GM23248 (cell line): ENCODE measurements around the gene BCL7C. TPM values are rescaled to one million over a fixed set of nuclear protein-coding genes. Genes with fewer than 3 reads are reported as not detected.

Experiments
- DNase-seq: peaks from one replicate; pipeline ENCODE4 v3.0.0-alpha.2; 2015
- H2AFZ ChIP-seq: fragments of 200-600 bp; sonication (generic); 2 replicates; pipeline ENCODE4 v1.6.1; 2016; ENCODE audit warnings: antibody characterized with exemption
- H3F3A ChIP-seq: fragments of 200-600 bp; sonication (generic); 2 replicates; pipeline ENCODE4 v1.6.1; 2016; ENCODE audit warnings: mild to moderate bottlenecking, antibody characterized with exemption, mixed run types; ENCODE audit not compliant: insufficient read depth
- H3K27ac ChIP-seq: fragments of 200-600 bp; sonication (generic); 2 replicates; pipeline ENCODE4 v1.5.1; 2016; ENCODE audit warnings: mild to moderate bottlenecking
- H3K27me3 ChIP-seq: fragments of 200-600 bp; sonication (generic); replicated peaks from 2 replicates; pipeline ENCODE4 v1.6.1; 2016; ENCODE audit warnings: mild to moderate bottlenecking; ENCODE audit not compliant: insufficient read depth
- H3K36me3 ChIP-seq: fragments of 200-600 bp; sonication (generic); 2 replicates; pipeline ENCODE4 v1.6.1; 2016; ENCODE audit warnings: low read depth, mild to moderate bottlenecking
- H3K4me1 ChIP-seq: fragments of 200-600 bp; sonication (generic); 2 replicates; pipeline ENCODE4 v1.6.1; 2016; ENCODE audit warnings: mild to moderate bottlenecking; ENCODE audit not compliant: insufficient read depth
- H3K4me2 ChIP-seq: fragments of 200-600 bp; sonication (generic); one replicate; pipeline ENCODE4 v1.6.1; 2016; ENCODE audit warnings: mild to moderate bottlenecking; ENCODE audit not compliant: unreplicated experiment
- H3K4me3 ChIP-seq: fragments of 200-600 bp; sonication (generic); 2 replicates; pipeline ENCODE4 v1.5.1; 2016; ENCODE audit warnings: mild to moderate bottlenecking
- H3K79me2 ChIP-seq: fragments of 200-600 bp; sonication (generic); 2 replicates; pipeline ENCODE4 v1.6.1; 2016; ENCODE audit warnings: mild to moderate bottlenecking; ENCODE audit not compliant: insufficient read depth
- H3K9ac ChIP-seq: fragments of 200-600 bp; sonication (generic); 2 replicates; pipeline ENCODE4 v1.6.1; 2016; ENCODE audit warnings: mild to moderate bottlenecking
- H3K9me2 ChIP-seq: fragments of 200-600 bp; sonication (generic); 2 replicates; pipeline ENCODE4 v1.6.1; 2016; ENCODE audit warnings: mixed run types, mild to moderate bottlenecking, moderate library complexity; ENCODE audit not compliant: insufficient read depth
- H3K9me3 ChIP-seq: fragments of 200-600 bp; sonication (generic); one replicate; pipeline ENCODE4 v1.6.1; 2017; ENCODE audit warnings: low read depth
- H4K20me1 ChIP-seq: fragments of 200-600 bp; sonication (generic); 2 replicates; pipeline ENCODE4 v1.6.0; 2016; ENCODE audit not compliant: insufficient read depth
- EZH2 ChIP-seq: fragments of 200-600 bp; sonication (generic); IDR thresholded peaks from 2 replicates; pipeline ENCODE4 v1.6.1; 2018; ENCODE audit warnings: antibody characterized with exemption, mild to moderate bottlenecking; ENCODE audit not compliant: insufficient read depth, poor library complexity, severe bottlenecking
- EZH2phosphoT487 ChIP-seq: fragments of 200-600 bp; sonication (generic); IDR thresholded peaks from 2 replicates; pipeline ENCODE4 v1.6.1; 2018; ENCODE audit warnings: antibody characterized with exemption, moderate library complexity, mild to moderate bottlenecking, low read depth; ENCODE audit not compliant: insufficient read depth
- WGBS, 2 experiments: methylation state at CpG; one replicate each; pipeline ENCODE4 v1.1.6; 2015 to 2017; ENCODE audit warnings: low lambda C conversion rate in 2 of 2, low coverage in 1 of 2; ENCODE audit errors: missing lambda C conversion rate in 2 of 2; 5-methylcytosine and 5-hydroxymethylcytosine counted together
- in situ Hi-C: fragments of 300-500 bp; cut with MboI; formaldehyde crosslinking; loops from 2 replicates; pipeline ENCODE4 v1.15.0; 2020
- polyA plus RNA-seq: library from polyadenylated mRNA; unstranded; fragments of >200 nt; fragmentation: Nextera tagmentation; extraction: Ambion mirVana; gene quantifications from 2 replicates; pipeline ENCODE4 v1.2.1, GENCODE V29; 2016
- total RNA-seq: library from RNA; depleted of rRNA; stranded (reverse); fragments of >200 nt; shearing (Covaris generic); gene quantifications from 2 replicates; pipeline ENCODE4 v1.2.3, GENCODE V29; 2014

BCL7C gene
- total and polyA plus RNA-seq, 2 experiments from 2014 or later, result 62.5 to 77.1 TPM

DNA sequence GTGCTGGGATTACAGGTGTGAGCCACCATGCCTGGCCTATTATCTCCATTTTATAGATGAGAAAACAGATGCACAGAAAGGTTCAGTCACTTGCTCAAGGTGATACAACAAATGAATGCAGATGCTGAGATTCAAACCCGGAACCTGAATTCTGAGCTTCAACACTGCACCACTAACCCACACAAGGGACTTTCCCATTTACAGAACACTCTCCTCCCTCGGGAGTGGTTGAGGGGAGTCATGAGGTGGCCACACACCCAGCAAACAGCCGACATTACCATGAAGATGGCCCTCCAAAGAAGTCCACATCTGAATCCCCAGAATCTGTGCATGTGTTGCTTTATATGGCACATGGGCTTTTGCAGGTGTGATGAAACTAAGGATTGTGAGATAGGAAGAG, 9.1 kb downstream of the BCL7C start:
- H3K4me3 ChIP-seq, result no peak overlapping the region
- no peaks in the 10 kb centered on the region for H3K79me2 ChIP-seq
- peaks cover 5% of the 10 kb centered on the region; the same call in 1 of the 2 replicates for H3K36me3 ChIP-seq
- H3K27me3 ChIP-seq, result no peaks in the 10 kb centered on the region
- 76 to 77% methylated on average over 3 of the region's 3 CpGs for WGBS, 2 experiments
- no peak overlapping the region for H2AFZ ChIP-seq
- in situ Hi-C loops, result no loop called here
- no peak overlapping the region for H3K4me2 ChIP-seq
- no peak for TF ChIP-seq EZH2
- no peak for TF ChIP-seq EZH2phosphoT487
- H3K9me3 ChIP-seq, result no peaks in the 10 kb centered on the region
- no peaks in the 10 kb centered on the region for H3K9me2 ChIP-seq
- H3K27ac ChIP-seq, result no peak overlapping the region
- H3K9ac ChIP-seq, result no peak overlapping the region
- H4K20me1 ChIP-seq, result no peaks in the 10 kb centered on the region
- DNase-seq, result no peak
- no peaks in the 10 kb centered on the region for H3F3A ChIP-seq
- no peaks in the 10 kb centered on the region for H3K4me1 ChIP-seq

- no peaks in the 10 kb centered on the region for H3F3A ChIP-seq
- no peak for DNase-seq
- H3K4me1 ChIP-seq, result no peaks in the 10 kb centered on the region
- no peaks in the 10 kb centered on the region for H3K9me2 ChIP-seq
- no peaks in the 10 kb centered on the region; the same call in 1 of the 2 replicates for H3K36me3 ChIP-seq
- no peaks in the 10 kb centered on the region for H3K27me3 ChIP-seq
- no peak overlapping the region for H3K27ac ChIP-seq
- no peaks in the 10 kb centered on the region for H3K9me3 ChIP-seq
- H2AFZ ChIP-seq, result no peak overlapping the region
- 65 to 70% methylated on average over 4 of the region's 4 CpGs for WGBS, 2 experiments
- H4K20me1 ChIP-seq, result no peaks in the 10 kb centered on the region
- no peak overlapping the region for H3K4me3 ChIP-seq
- 0 out of 2 replicates have a peak, but pooled peaks cover 7% of the 10 kb centered on the region for H3K79me2 ChIP-seq
- in situ Hi-C loops, result no loop called here
- no peak overlapping the region for H3K4me2 ChIP-seq
- TF ChIP-seq EZH2, result no peak
- TF ChIP-seq EZH2phosphoT487, result no peak
- no peak overlapping the region for H3K9ac ChIP-seq
Measured at GRCh38 chr16:30882429-30883310, 11.2 kb downstream of the BCL7C start.

DNA sequence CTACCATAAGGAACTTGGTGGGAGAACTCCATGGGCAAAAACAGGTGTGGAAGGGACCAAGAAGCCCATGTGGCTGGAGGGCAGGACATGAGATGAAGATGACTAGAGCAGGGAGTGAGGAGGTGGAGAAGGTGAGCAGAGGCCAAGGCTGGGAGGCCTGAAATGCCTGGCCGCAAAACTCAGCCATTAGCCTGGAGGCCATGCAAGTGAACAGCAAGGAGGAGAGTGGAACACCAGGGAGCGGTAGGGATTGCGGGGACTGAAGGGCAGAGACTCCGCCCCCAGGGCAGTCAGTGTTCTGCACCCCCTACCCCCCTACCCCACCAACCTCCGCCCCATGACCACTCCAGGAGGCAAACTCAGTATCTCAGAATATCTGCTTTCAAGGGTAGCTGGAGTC, 17.0 kb downstream of the BCL7C start:
- H4K20me1 ChIP-seq, result no peaks in the 10 kb centered on the region
- H3K27ac ChIP-seq, result peak overlapping the region; percentile 93
- H3K79me2 ChIP-seq, result peaks cover 39% of the 10 kb centered on the region
- peak overlapping the region; percentile 98 for H3K9ac ChIP-seq
- in situ Hi-C loops, result no loop called here
- no peak overlapping the region; the same call in 1 of the 2 replicates for H2AFZ ChIP-seq
- TF ChIP-seq EZH2, result no peak
- TF ChIP-seq EZH2phosphoT487, result no peak
- peak overlapping the region; percentile 100; the same call in 1 of the 2 replicates for H3K4me3 ChIP-seq
- peak; percentile 21 for DNase-seq
- WGBS, 2 experiments, result 98 to 99% methylated on average over 5 of the region's 5 CpGs
- no peaks in the 10 kb centered on the region for H3K9me2 ChIP-seq
- peaks cover 12% of the 10 kb centered on the region for H3F3A ChIP-seq
- H3K36me3 ChIP-seq, result no peaks in the 10 kb centered on the region
- peaks cover 12% of the 10 kb centered on the region for H3K4me1 ChIP-seq
- H3K9me3 ChIP-seq, result no peaks in the 10 kb centered on the region
- no peaks in the 10 kb centered on the region for H3K27me3 ChIP-seq
- H3K4me2 ChIP-seq, result peak overlapping the region; percentile 93

GRCh38 chr16:30875871-30876801, 17.7 kb downstream of the BCL7C start:
- WGBS, 2 experiments, result 4 to 6% methylated on average over 12 of the region's 12 CpGs
- peak overlapping the region; percentile 98 for H3K9ac ChIP-seq

More at GRCh38 chr16:30875871-30876801, 17.7 kb downstream of the BCL7C start:
- Histone ChIP-seq H3K4me1 (peaks cover 12% of the 10 kb centered on the region), H3K9me2 (no peaks in the 10 kb centered on the region), H3K36me3 (no peaks in the 10 kb centered on the region), H4K20me1 (no peaks in the 10 kb centered on the region), H3F3A (peaks cover 12% of the 10 kb centered on the region), H3K9me3 (no peaks in the 10 kb centered on the region), H3K27me3 (no peaks in the 10 kb centered on the region), H3K79me2 (peaks cover 39% of the 10 kb centered on the region), H2AFZ (peak overlapping the region; percentile 98), H3K4me3 (peak overlapping the region; percentile 100), H3K27ac (peak overlapping the region; percentile 93), H3K4me2 (peak overlapping the region; percentile 93)
- peak; percentile 57 for DNase-seq
- TF ChIP-seq EZH2phosphoT487, result no peak
- no peak for TF ChIP-seq EZH2
- in situ Hi-C loops, result no loop called here
